Transverse colon (tissue), 4 donors: ENCODE results near the gene AWAT1. TPM values are rescaled to one million over a fixed set of nuclear protein-coding genes. Genes with fewer than 3 reads are reported as not detected.

Source experiments
- DNase-seq: peaks from one replicate; pipeline ENCODE4 v3.0.0-alpha.2; 2019
- H3K27ac ChIP-seq, 4 donors: fragments of 200-600 bp; sonication (generic); 2 replicates each; pipeline ENCODE4 v1.5.1; 2016 to 2018; ENCODE audit warnings: inconsistent platforms in 4 of 4
- H3K27me3 ChIP-seq: fragments of 200-600 bp; sonication (generic); 2 replicates; pipeline ENCODE4 v1.5.1; 2017; ENCODE audit warnings: inconsistent platforms
- H3K36me3 ChIP-seq, 4 donors: fragments of 200-600 bp; sonication (generic); 2 replicates each; pipeline ENCODE4 v1.5.1; 2017 to 2019; ENCODE audit warnings: inconsistent platforms in 4 of 4
- H3K4me1 ChIP-seq, 4 donors: fragments of 200-600 bp; sonication (generic); 2 replicates each; pipeline ENCODE4 v1.5.1; 2017 to 2020; ENCODE audit warnings: inconsistent platforms in 4 of 4
- H3K4me3 ChIP-seq, 4 donors: fragments of 200-600 bp; sonication (generic); 1 replicate in 1 of 4; 2 replicates in 3 of 4; pipeline versions ENCODE4 v1.5.1 to v1.6.1; 2017 to 2019; ENCODE audit warnings: inconsistent platforms in 4 of 4
- H3K9me3 ChIP-seq, 2 donors: fragments of 200-600 bp; sonication (generic); 2 replicates each; pipeline ENCODE4 v1.5.1; 2017 to 2019; ENCODE audit warnings: inconsistent platforms in 2 of 2
- EP300 ChIP-seq: sonication (generic); formaldehyde crosslinking; IDR thresholded peaks from one replicate; pipeline ENCODE4 v1.6.1; 2017; ENCODE audit warnings: antibody characterized with exemption, low read depth
- POLR2A ChIP-seq: fragments of 450-650 bp; IDR thresholded peaks from one replicate; pipeline ENCODE4 v1.6.1; 2016; ENCODE audit warnings: antibody characterized with exemption, mild to moderate bottlenecking, moderate library complexity
- POLR2AphosphoS5 ChIP-seq, 3 donors: sonication (generic); formaldehyde crosslinking; IDR thresholded peaks; one replicate each; pipeline ENCODE4 v1.6.1; 2016; ENCODE audit warnings: antibody characterized with exemption in 3 of 3
- WGBS, 2 donors: methylation state at CpG; one replicate each; pipeline ENCODE4 v1.1.5; 2018; ENCODE audit warnings: low coverage in 1 of 2; 5-methylcytosine and 5-hydroxymethylcytosine counted together
- in situ Hi-C, 4 donors: fragments of 200-750 bp; cut with MboI; loops; one replicate each; pipeline versions ENCODE4 v1.15.0 to v1.15.1; 2017; ENCODE audit warnings: low sequenced_read_pairs in 3 of 4, low pct_ligation_motif_present in 1 of 4, low pct_unique_long_range_greater_than_20kb in 1 of 4
- intact Hi-C: fragments of 100-400 bp; cut with DNase I; formaldehyde crosslinking; loops from one replicate; pipeline ENCODE4 v1.15.1; 2023; ENCODE audit warnings: low total_unique reads
- total RNA-seq, 4 donors: library from RNA; depleted of rRNA; stranded (reverse); fragments of >200 nt; gene quantifications; one replicate each; pipeline ENCODE4 v1.1.0, GENCODE V29; 2016
- TF ChIP-seq, protein P1 (sequence below), 5 experiments: fragments of 200-600 bp in 3 of 5; fragments of 450-650 bp in 2 of 5; sonication (generic) in 3 of 5; IDR thresholded peaks; 1 replicate in 2 of 5; 2 replicates in 3 of 5; pipeline ENCODE4 v1.5.1; 2016 to 2017; ENCODE audit warnings: antibody characterized with exemption in 5 of 5, inconsistent platforms in 3 of 5, mild to moderate bottlenecking in 2 of 5, moderate library complexity in 1 of 5

AWAT1 gene
- total RNA-seq, 4 donors from 2014 or later, result not detected

DNA sequence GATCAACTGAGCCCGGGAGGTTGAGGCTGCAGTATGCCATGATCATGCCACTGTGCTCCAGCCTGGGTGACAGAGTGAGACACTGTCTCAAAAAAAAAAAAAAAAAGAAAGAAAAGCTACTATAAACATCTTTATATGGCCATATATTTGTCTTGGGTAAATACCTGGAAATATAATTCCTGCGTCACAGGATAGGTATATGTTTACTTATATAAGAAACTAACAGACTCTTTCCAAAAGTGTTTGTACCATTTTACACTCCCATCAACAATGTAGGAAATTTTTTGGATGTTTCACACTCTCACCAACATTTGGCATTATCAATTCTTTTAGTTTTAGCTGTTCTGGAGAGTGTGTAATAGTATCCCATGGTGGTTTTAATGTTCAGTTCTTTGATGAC is 12.8 kb downstream of the AWAT1 start:
- no peak for DNase-seq

DNA sequence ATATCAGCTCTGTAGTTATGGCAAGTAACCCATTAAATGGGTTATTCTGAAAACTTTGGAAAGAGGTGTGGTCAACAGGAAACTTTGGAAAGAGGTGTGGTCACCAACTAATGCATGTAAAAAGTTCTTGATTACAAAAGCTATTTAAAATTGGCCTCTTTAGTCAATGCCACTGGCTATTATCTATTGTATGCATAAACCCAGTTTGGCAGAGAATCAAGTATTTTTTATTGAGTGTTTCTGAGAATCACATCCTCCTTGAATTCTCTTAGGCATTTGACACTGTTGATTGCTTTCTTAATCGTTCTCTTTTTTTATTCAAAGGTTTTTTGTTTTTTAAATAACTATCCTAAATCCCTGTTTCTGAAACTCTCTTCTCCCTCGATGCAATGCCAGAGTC is 18.0 kb downstream of the AWAT1 start:
- H3K4me1 ChIP-seq, result no peaks in the 10 kb centered on the region
- no peak overlapping the region for H3K27ac ChIP-seq
- no peaks in the 10 kb centered on the region for H3K36me3 ChIP-seq
- WGBS, 2 donors, result 55% methylated on average over 2 of the region's 2 CpGs; no CpG with 5 or more reads in 1 of the 2 donors
- TF ChIP-seq POLR2AphosphoS5 (IDR thresholded peaks at IDR 0.05), result no peak
- TF ChIP-seq, protein P1, sequence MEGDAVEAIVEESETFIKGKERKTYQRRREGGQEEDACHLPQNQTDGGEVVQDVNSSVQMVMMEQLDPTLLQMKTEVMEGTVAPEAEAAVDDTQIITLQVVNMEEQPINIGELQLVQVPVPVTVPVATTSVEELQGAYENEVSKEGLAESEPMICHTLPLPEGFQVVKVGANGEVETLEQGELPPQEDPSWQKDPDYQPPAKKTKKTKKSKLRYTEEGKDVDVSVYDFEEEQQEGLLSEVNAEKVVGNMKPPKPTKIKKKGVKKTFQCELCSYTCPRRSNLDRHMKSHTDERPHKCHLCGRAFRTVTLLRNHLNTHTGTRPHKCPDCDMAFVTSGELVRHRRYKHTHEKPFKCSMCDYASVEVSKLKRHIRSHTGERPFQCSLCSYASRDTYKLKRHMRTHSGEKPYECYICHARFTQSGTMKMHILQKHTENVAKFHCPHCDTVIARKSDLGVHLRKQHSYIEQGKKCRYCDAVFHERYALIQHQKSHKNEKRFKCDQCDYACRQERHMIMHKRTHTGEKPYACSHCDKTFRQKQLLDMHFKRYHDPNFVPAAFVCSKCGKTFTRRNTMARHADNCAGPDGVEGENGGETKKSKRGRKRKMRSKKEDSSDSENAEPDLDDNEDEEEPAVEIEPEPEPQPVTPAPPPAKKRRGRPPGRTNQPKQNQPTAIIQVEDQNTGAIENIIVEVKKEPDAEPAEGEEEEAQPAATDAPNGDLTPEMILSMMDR (IDR thresholded peaks at IDR 0.05), result no peak
- no peak for TF ChIP-seq EP300
- TF ChIP-seq POLR2A, result no peak
- in situ Hi-C loops, result no loop called here
- no peaks in the 10 kb centered on the region for H3K27me3 ChIP-seq
- H3K9me3 ChIP-seq, result no peaks in the 10 kb centered on the region
- intact Hi-C loops, result no loop called here
- no peak overlapping the region for H3K4me3 ChIP-seq
- no peak for DNase-seq

More for the DNA sequence above, 12.8 kb downstream of the AWAT1 start:
- Histone ChIP-seq H3K4me3 (no peak overlapping the region), H3K27ac (no peak overlapping the region), H3K4me1 (no peaks in the 10 kb centered on the region), H3K27me3 (no peaks in the 10 kb centered on the region), H3K36me3 (no peaks in the 10 kb centered on the region), H3K9me3 (no peaks in the 10 kb centered on the region)
- TF ChIP-seq POLR2AphosphoS5 (IDR thresholded peaks at IDR 0.05), result no peak
- intact Hi-C loops (no loop called here), in situ Hi-C loops (no loop called here)
- WGBS, 2 donors, result 71 to 89% methylated on average over 2 of the region's 2 CpGs

DNA sequence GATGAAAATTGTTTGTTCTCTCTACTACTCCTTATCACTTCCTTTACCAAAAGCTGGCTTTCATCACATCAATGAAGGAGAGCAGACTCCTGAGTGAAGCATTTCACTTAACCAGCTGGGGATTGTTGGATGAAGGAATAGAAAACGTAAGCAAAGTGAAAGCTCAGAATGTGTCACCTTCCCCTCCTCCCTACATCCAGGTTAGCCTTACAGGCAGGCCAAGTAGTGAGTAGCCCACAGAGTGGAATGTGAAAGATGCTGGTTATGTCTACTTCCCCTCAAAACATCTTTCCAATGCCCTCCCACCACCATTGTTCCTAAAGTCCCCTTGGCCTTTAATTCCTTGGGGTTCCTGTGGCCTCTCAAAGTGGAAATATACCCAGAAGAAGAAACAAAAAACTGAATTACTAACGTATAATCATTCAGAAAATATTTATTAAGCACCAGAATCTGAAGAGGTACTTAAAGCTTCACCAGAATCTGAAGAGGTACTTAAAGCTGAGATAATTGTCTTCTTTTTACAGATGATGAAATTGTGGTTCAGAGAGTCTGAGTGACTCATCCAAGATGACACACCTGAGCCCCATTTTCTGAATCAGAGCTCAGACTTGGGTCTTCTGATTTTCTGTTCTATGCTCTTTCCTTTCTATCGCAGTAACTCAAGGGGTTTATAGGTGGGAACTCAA is 19.1 kb downstream of the AWAT1 start:
- TF ChIP-seq POLR2AphosphoS5 (IDR thresholded peaks at IDR 0.05), result no peak
- TF ChIP-seq, protein P1 (IDR thresholded peaks at IDR 0.05), result no peak
- no peak for TF ChIP-seq EP300
- TF ChIP-seq POLR2A, result no peak
- H3K36me3 ChIP-seq, result no peaks in the 10 kb centered on the region
- H3K27ac ChIP-seq, result no peak overlapping the region
- in situ Hi-C loops, result no loop called here
- WGBS, 2 donors, result 70 to 80% methylated on average over 1 to 3 of the region's 3 CpGs
- H3K4me3 ChIP-seq, result no peak overlapping the region
- no peak for DNase-seq
- H3K9me3 ChIP-seq, result no peaks in the 10 kb centered on the region
- H3K4me1 ChIP-seq, result no peaks in the 10 kb centered on the region
- no peaks in the 10 kb centered on the region for H3K27me3 ChIP-seq
- intact Hi-C loops, result no loop called here

DNA sequence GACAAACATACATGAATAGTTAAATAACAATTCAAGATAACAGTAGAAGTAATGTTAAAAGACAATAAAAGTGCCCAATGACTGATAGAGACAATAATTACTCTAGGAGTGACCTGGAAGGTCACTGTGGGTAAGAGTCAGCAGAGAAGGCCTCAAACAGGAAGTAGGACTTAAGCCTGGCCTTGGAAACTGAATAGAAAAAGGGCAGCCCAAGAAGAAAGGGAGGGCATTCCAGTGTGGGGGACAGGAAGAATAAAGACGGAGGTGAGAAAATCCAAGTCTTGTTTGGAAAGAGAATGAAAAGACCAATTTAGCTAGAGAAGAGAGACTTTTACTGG is 19.6 kb downstream of the AWAT1 start:
- DNase-seq, result no peak
- in situ Hi-C loops, result no loop called here
- intact Hi-C loops, result no loop called here

More for the DNA sequence above, 19.6 kb downstream of the AWAT1 start:
- TF ChIP-seq, protein P1 (IDR thresholded peaks at IDR 0.05), result no peak
- no peak for TF ChIP-seq POLR2AphosphoS5 (IDR thresholded peaks at IDR 0.05)
- TF ChIP-seq EP300, result no peak
- TF ChIP-seq POLR2A, result no peak
- H3K36me3 ChIP-seq, result no peaks in the 10 kb centered on the region
- WGBS, 2 donors, result 87% methylated on average over 1 of the region's 1 CpG; no CpG with 5 or more reads in 1 of the 2 donors
- no peaks in the 10 kb centered on the region for H3K27me3 ChIP-seq
- no peaks in the 10 kb centered on the region for H3K9me3 ChIP-seq
- no peak overlapping the region for H3K27ac ChIP-seq
- H3K4me3 ChIP-seq, result no peak overlapping the region
- no peaks in the 10 kb centered on the region for H3K4me1 ChIP-seq
